ENCODE measurements around the gene TK1.

The TK1 gene

GRCh38 chr17:78223061-78223460 lies 36.2 kb upstream of the TK1 start:
- DNase-seq (ENCODE audit: low read depth), result no peak
- TF ChIP-seq, protein P1, sequence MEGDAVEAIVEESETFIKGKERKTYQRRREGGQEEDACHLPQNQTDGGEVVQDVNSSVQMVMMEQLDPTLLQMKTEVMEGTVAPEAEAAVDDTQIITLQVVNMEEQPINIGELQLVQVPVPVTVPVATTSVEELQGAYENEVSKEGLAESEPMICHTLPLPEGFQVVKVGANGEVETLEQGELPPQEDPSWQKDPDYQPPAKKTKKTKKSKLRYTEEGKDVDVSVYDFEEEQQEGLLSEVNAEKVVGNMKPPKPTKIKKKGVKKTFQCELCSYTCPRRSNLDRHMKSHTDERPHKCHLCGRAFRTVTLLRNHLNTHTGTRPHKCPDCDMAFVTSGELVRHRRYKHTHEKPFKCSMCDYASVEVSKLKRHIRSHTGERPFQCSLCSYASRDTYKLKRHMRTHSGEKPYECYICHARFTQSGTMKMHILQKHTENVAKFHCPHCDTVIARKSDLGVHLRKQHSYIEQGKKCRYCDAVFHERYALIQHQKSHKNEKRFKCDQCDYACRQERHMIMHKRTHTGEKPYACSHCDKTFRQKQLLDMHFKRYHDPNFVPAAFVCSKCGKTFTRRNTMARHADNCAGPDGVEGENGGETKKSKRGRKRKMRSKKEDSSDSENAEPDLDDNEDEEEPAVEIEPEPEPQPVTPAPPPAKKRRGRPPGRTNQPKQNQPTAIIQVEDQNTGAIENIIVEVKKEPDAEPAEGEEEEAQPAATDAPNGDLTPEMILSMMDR (IDR thresholded peaks at IDR 0.05; ENCODE audit: low read depth, low read length), result no peak
- TF ChIP-seq POLR2A (IDR thresholded peaks at IDR 0.05; ENCODE audit: extremely low read depth, insufficient read length) (no peak), MYC (IDR thresholded peaks at IDR 0.05; ENCODE audit: low read depth, low read length) (no peak), MAX (IDR thresholded peaks at IDR 0.05; ENCODE audit: low read depth, low read length) (no peak)
- no peak overlapping the region for H3K4me3 ChIP-seq (ENCODE audit: low read depth, low read length)

DNA sequence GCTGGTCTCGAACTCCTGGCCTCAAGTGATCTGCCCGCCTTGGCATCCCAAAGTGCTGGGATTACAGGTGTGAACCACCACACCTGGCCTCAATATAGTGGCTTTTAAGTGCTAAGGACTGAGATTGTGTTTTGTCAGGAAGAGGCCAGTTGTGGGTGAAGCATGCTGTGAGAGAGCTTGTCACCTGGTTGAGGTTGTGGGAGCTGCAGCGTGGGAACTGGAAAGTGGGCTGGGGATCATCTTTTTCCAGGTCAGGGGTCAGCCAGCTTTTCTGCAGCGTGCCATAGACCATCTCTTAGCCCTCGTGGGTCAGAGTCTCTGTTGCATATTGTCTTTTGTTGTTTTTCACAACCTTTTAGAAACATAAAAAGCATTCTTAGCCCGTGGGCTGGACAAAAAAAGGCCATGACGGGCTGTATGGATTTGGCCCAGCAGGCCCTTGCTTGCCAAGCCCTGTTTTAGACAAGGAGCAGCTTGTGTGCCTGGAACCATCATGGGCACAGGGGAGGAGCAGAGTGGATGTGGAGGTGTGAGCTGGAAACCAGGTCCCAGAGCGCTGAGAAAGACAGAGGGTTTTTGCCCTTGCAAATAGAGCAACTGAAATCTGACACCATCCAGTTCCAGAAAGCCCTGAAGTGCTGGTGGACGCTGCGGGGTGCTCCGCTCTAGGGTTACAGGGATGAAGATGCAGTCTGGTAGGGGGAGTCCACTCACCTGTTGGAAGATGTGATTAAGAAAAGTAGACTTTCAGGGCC lies 32.7 kb upstream of the TK1 start:
- no peak overlapping the region for H3K4me3 ChIP-seq (ENCODE audit: low read depth, low read length)
- TF ChIP-seq MYC (IDR thresholded peaks at IDR 0.05; ENCODE audit: low read depth, low read length), result no peak
- TF ChIP-seq MAX (IDR thresholded peaks at IDR 0.05; ENCODE audit: low read depth, low read length), result no peak
- TF ChIP-seq, protein P1 (IDR thresholded peaks at IDR 0.05; ENCODE audit: low read depth, low read length), result no peak
- no peak for TF ChIP-seq POLR2A (IDR thresholded peaks at IDR 0.05; ENCODE audit: extremely low read depth, insufficient read length)
- DNase-seq (ENCODE audit: low read depth), result no peak

DNA sequence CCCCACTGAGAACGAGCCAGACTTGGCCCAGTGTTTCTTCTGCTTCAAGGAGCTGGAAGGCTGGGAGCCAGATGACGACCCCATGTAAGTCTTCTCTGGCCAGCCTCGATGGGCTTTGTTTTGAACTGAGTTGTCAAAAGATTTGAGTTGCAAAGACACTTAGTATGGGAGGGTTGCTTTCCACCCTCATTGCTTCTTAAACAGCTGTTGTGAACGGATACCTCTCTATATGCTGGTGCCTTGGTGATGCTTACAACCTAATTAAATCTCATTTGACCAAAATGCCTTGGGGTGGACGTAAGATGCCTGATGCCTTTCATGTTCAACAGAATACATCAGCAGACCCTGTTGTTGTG lies 27.8 kb upstream of the TK1 start:
- no peak for DNase-seq (ENCODE audit: low read depth)
- H3K4me3 ChIP-seq (ENCODE audit: low read depth, low read length), result peak overlapping the region; percentile 74

GRCh38 chr17:78214016-78214705 lies 27.3 kb upstream of the TK1 start, which contains the start of gene BIRC5:
Gene BIRC5 (plus strand): TSS chr17:78214253. CDS start chr17:78214317, 64 bp downstream.
- peak; percentile 92 for DNase-seq (ENCODE audit: low read depth)
- peak within 1 kb of the TSS; percentile 74 for H3K4me3 ChIP-seq (ENCODE audit: low read depth, low read length)
- peak; percentile 38 for TF ChIP-seq POLR2A (IDR thresholded peaks at IDR 0.05; ENCODE audit: extremely low read depth, insufficient read length)
- TF ChIP-seq, protein P1 (IDR thresholded peaks at IDR 0.05; ENCODE audit: low read depth, low read length), result no peak
- peak; percentile 90; the same call in 1 of the 2 replicates for TF ChIP-seq MYC (IDR thresholded peaks at IDR 0.05; ENCODE audit: low read depth, low read length)
- peak; percentile 87 for TF ChIP-seq MAX (IDR thresholded peaks at IDR 0.05; ENCODE audit: low read depth, low read length)

More for the DNA sequence above, 27.8 kb upstream of the TK1 start:
- TF ChIP-seq MYC (IDR thresholded peaks at IDR 0.05; ENCODE audit: low read depth, low read length), result no peak
- no peak for TF ChIP-seq POLR2A (IDR thresholded peaks at IDR 0.05; ENCODE audit: extremely low read depth, insufficient read length)
- TF ChIP-seq, protein P1 (IDR thresholded peaks at IDR 0.05; ENCODE audit: low read depth, low read length), result no peak
- TF ChIP-seq MAX (IDR thresholded peaks at IDR 0.05; ENCODE audit: low read depth, low read length), result no peak

- DNase-seq (ENCODE audit: low read depth), result no peak
- TF ChIP-seq POLR2A (IDR thresholded peaks at IDR 0.05; ENCODE audit: extremely low read depth, insufficient read length), result no peak
- no peak for TF ChIP-seq MAX (IDR thresholded peaks at IDR 0.05; ENCODE audit: low read depth, low read length)
- TF ChIP-seq, protein P1 (IDR thresholded peaks at IDR 0.05; ENCODE audit: low read depth, low read length), result no peak
- no peak for TF ChIP-seq MYC (IDR thresholded peaks at IDR 0.05; ENCODE audit: low read depth, low read length)
Observed at GRCh38 chr17:78211032-78211431, 24.2 kb upstream of the TK1 start.

More at GRCh38 chr17:78211032-78211431, 24.2 kb upstream of the TK1 start:
- H3K4me3 ChIP-seq (ENCODE audit: low read depth, low read length), result no peak overlapping the region

Data from NB4 (cell line).